Fibroblast of lung (primary cell): ENCODE measurements around the gene DEPDC1.

Experiments used
- EZH2 ChIP-seq: IDR thresholded peaks from 2 replicates; pipeline ENCODE4 v1.5.1; 2012; ENCODE audit warnings: low read length, control low read depth, mild to moderate bottlenecking; ENCODE audit errors: missing control alignments
- TF ChIP-seq, protein P1 (sequence below), 2 donors: IDR thresholded peaks in 1 of 2; conservative IDR thresholded peaks in 1 of 2; 1 replicate in 1 of 2; 2 replicates in 1 of 2; pipeline ENCODE4 v1.5.1; 2011 to 2012; ENCODE audit warnings: low read length in 2 of 2, control low read depth in 1 of 2, inconsistent platforms in 1 of 2, low read depth in 1 of 2, mild to moderate bottlenecking in 1 of 2

- TF ChIP-seq, protein P1, sequence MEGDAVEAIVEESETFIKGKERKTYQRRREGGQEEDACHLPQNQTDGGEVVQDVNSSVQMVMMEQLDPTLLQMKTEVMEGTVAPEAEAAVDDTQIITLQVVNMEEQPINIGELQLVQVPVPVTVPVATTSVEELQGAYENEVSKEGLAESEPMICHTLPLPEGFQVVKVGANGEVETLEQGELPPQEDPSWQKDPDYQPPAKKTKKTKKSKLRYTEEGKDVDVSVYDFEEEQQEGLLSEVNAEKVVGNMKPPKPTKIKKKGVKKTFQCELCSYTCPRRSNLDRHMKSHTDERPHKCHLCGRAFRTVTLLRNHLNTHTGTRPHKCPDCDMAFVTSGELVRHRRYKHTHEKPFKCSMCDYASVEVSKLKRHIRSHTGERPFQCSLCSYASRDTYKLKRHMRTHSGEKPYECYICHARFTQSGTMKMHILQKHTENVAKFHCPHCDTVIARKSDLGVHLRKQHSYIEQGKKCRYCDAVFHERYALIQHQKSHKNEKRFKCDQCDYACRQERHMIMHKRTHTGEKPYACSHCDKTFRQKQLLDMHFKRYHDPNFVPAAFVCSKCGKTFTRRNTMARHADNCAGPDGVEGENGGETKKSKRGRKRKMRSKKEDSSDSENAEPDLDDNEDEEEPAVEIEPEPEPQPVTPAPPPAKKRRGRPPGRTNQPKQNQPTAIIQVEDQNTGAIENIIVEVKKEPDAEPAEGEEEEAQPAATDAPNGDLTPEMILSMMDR (conservative IDR thresholded peaks at IDR 0.05 in 1 of 2, IDR thresholded peaks at IDR 0.05 in 1 of 2; ENCODE audit: low read depth in 1 of 2, low read length in 2 of 2): no peak
- no peak for TF ChIP-seq EZH2
Observed at GRCh38 chr1:68429233-68429808, 67.6 kb downstream of the DEPDC1 start.
